ENCODE results near the gene SLC30A1. TPM values are rescaled to one million over a fixed set of nuclear protein-coding genes. Genes with fewer than 3 reads are reported as not detected.
A peak's percentile ranks its signal among the peaks of the same experiment; 100 is the strongest.

Gene SLC30A1
- total and polyA plus RNA-seq, 2 of the 13 experiments (the other 11 are each of a cell fraction or from before 2014, with no cell fraction given), result 5.9 to 24.4 TPM

DNA sequence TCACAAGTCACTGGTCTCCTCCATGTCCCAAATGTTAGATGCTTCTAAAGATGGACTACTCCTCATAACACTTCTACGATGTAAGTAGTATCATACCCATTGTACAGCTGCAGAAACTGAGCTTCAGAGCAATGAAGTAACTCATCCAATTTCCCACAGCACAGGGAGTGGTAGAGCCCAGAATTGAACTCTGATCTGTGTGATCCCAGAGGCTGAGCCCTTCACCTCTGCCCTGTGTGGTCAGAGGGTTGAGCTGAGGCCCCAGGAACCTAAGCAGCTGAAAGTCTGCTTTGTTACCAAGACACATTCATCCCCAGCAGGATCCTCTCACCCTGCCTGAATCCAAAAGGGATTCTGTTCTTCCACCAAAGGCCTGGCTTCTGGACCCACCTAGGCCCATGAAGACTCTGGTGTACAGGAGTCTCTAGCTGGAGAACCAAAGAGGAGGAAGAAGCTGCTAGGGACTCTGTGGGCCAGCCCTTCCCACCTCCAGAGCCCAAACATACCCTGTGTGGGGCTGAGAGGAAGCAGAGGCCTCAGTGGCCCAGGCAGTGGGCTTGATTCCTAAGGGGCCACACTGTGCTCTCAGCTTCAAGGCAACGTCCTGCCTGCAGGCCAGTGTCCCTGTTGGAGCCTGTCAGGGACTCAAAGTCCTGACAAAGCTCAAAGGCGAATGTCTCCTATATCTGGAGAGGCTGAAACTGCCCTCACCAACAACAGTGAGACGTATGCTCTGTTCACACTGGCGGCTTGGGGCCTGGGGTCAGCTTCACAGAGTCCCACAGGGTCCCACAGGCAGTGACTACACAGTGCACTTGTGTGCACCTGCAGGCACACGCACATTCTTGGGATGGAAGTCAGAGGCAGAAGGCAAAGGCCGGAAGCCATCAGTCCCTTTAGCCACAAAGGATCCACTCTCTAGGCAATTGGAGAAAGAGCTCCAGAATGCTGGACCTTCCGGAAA lies 40.4 kb upstream of the SLC30A1 start (continued):
- TF ChIP-seq PAXIP1 (CRISPR knock-in tag; conservative IDR thresholded peaks at IDR 0.05) (peak; percentile 80), ZNF674 (CRISPR knock-in tag; IDR thresholded peaks at IDR 0.05; ENCODE audit: low read depth) (no peak), ZNF264 (CRISPR knock-in tag; IDR thresholded peaks at IDR 0.05) (no peak), PHF8 (CRISPR knock-in tag; IDR thresholded peaks at IDR 0.05) (no peak), SRSF9 (IDR thresholded peaks at IDR 0.05; ENCODE audit: borderline replicate concordance, insufficient read depth, low read depth, low read length, poor library complexity, severe bottlenecking) (no peak), CHCHD3 (CRISPR knock-in tag; IDR thresholded peaks at IDR 0.05) (no peak), CBFB (CRISPR knock-in tag; IDR thresholded peaks at IDR 0.05) (peak; percentile 67; the same call in 1 of the 2 replicates), HINFP (CRISPR knock-in tag; IDR thresholded peaks at IDR 0.05; ENCODE audit: low read depth) (no peak), ZNF383 (CRISPR knock-in tag; IDR thresholded peaks at IDR 0.05; ENCODE audit: borderline replicate concordance) (no peak), NR3C1 (CRISPR knock-in tag; IDR thresholded peaks at IDR 0.05) (no peak), ZMAT3 (CRISPR knock-in tag; conservative IDR thresholded peaks at IDR 0.05) (no peak)
- TF ChIP-seq, protein P1, sequence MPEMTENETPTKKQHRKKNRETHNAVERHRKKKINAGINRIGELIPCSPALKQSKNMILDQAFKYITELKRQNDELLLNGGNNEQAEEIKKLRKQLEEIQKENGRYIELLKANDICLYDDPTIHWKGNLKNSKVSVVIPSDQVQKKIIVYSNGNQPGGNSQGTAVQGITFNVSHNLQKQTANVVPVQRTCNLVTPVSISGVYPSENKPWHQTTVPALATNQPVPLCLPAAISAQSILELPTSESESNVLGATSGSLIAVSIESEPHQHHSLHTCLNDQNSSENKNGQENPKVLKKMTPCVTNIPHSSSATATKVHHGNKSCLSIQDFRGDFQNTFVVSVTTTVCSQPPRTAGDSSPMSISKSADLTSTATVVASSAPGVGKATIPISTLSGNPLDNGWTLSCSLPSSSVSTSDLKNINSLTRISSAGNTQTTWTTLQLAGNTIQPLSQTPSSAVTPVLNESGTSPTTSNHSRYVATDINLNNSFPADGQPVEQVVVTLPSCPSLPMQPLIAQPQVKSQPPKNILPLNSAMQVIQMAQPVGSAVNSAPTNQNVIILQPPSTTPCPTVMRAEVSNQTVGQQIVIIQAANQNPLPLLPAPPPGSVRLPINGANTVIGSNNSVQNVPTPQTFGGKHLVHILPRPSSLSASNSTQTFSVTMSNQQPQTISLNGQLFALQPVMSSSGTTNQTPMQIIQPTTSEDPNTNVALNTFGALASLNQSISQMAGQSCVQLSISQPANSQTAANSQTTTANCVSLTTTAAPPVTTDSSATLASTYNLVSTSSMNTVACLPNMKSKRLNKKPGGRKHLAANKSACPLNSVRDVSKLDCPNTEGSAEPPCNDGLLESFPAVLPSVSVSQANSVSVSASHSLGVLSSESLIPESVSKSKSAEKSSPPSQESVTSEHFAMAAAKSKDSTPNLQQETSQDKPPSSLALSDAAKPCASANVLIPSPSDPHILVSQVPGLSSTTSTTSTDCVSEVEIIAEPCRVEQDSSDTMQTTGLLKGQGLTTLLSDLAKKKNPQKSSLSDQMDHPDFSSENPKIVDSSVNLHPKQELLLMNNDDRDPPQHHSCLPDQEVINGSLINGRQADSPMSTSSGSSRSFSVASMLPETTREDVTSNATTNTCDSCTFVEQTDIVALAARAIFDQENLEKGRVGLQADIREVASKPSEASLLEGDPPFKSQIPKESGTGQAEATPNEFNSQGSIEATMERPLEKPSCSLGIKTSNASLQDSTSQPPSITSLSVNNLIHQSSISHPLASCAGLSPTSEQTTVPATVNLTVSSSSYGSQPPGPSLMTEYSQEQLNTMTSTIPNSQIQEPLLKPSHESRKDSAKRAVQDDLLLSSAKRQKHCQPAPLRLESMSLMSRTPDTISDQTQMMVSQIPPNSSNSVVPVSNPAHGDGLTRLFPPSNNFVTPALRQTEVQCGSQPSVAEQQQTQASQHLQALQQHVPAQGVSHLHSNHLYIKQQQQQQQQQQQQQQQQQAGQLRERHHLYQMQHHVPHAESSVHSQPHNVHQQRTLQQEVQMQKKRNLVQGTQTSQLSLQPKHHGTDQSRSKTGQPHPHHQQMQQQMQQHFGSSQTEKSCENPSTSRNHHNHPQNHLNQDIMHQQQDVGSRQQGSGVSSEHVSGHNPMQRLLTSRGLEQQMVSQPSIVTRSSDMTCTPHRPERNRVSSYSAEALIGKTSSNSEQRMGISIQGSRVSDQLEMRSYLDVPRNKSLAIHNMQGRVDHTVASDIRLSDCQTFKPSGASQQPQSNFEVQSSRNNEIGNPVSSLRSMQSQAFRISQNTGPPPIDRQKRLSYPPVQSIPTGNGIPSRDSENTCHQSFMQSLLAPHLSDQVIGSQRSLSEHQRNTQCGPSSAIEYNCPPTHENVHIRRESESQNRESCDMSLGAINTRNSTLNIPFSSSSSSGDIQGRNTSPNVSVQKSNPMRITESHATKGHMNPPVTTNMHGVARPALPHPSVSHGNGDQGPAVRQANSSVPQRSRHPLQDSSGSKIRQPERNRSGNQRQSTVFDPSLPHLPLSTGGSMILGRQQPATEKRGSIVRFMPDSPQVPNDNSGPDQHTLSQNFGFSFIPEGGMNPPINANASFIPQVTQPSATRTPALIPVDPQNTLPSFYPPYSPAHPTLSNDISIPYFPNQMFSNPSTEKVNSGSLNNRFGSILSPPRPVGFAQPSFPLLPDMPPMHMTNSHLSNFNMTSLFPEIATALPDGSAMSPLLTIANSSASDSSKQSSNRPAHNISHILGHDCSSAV (CRISPR knock-in tag; IDR thresholded peaks at IDR 0.05; ENCODE audit: borderline replicate concordance), result no peak

All from HepG2 (cell line).